K562 (cell line): ENCODE data around the gene TTC23L. TPM values are rescaled to one million over a fixed set of nuclear protein-coding genes. Genes with fewer than 3 reads are reported as not detected.

Source experiments
- ARID2 ChIP-seq: fragments of 450-650 bp; IDR thresholded peaks from 2 replicates; pipeline ENCODE4 v1.6.1; 2017; ENCODE audit warnings: antibody characterized with exemption, mild to moderate bottlenecking
- CHD1 ChIP-seq: fragments of 200-600 bp; sonication (generic); IDR thresholded peaks from one replicate; pipeline ENCODE4 v1.6.1; 2012; ENCODE audit warnings: mild to moderate bottlenecking, moderate library complexity, low read length, inconsistent platforms
- CHD7 ChIP-seq: fragments of 200-600 bp; sonication (generic); IDR thresholded peaks from one replicate; pipeline ENCODE4 v1.6.1; 2012; ENCODE audit warnings: mild to moderate bottlenecking, low read depth, low read length, inconsistent platforms
- DACH1 ChIP-seq: fragments of 450-650 bp; IDR thresholded peaks from 2 replicates; pipeline ENCODE4 v1.6.1; 2018; ENCODE audit not compliant: partially characterized antibody
- GATAD2B ChIP-seq: fragments of 450-650 bp; IDR thresholded peaks from 2 replicates; pipeline ENCODE4 v1.6.1; 2017; ENCODE audit warnings: mild to moderate bottlenecking, borderline replicate concordance
- KLF13 ChIP-seq: fragments of 450-650 bp; IDR thresholded peaks from 2 replicates; pipeline ENCODE4 v1.6.1; 2016; ENCODE audit warnings: missing genetic modification characterization, low read depth, mild to moderate bottlenecking, missing compliant biosample characterization, moderate library complexity, borderline replicate concordance
- PML ChIP-seq: IDR thresholded peaks from 2 replicates; pipeline ENCODE4 v1.6.1; 2012; ENCODE audit warnings: low read length, inconsistent platforms
- SPI1 ChIP-seq: IDR thresholded peaks from 2 replicates; pipeline ENCODE4 v1.6.1; 2011; ENCODE audit warnings: low read depth, low read length, control low read depth, borderline replicate concordance
- STAG1 ChIP-seq: sonication (generic); formaldehyde crosslinking; IDR thresholded peaks from 2 replicates; pipeline ENCODE4 v1.5.0; 2020; ENCODE audit warnings: missing genetic modification reagents, borderline replicate concordance
- TAF7 ChIP-seq: fragments of 450-650 bp; IDR thresholded peaks from 2 replicates; pipeline ENCODE4 v1.6.1; 2016; ENCODE audit warnings: missing genetic modification characterization, missing compliant biosample characterization
- THRA ChIP-seq: fragments of 450-650 bp; IDR thresholded peaks from 2 replicates; pipeline ENCODE4 v1.6.1; 2017; ENCODE audit warnings: mild to moderate bottlenecking, moderate library complexity
- TSC22D4 ChIP-seq: fragments of 450-650 bp; IDR thresholded peaks from 2 replicates; pipeline ENCODE4 v1.6.1; 2016; ENCODE audit warnings: missing genetic modification characterization, missing biosample characterization, control low read depth
- ZBTB43 ChIP-seq: sonication (generic); formaldehyde crosslinking; IDR thresholded peaks from 2 replicates; pipeline ENCODE4 v1.8.0; 2023; ENCODE audit warnings: mild to moderate bottlenecking, missing genetic modification reagents
- ZFP36 ChIP-seq: fragments of 150-350 bp; IDR thresholded peaks from 2 replicates; pipeline ENCODE4 v1.6.1; 2018; ENCODE audit warnings: low read length, low read depth; ENCODE audit not compliant: partially characterized antibody
- ZNF347 ChIP-seq: fragments of 450-650 bp; formaldehyde crosslinking; IDR thresholded peaks from 2 replicates; pipeline ENCODE4 v1.4.0; 2020; ENCODE audit warnings: low read depth, mild to moderate bottlenecking, moderate library complexity
- ZNF408 ChIP-seq: fragments of 250-450 bp; sonication (Bioruptor Pico); IDR thresholded peaks from 2 replicates; pipeline ENCODE4 v1.4.0; 2020; ENCODE audit warnings: low read depth, mild to moderate bottlenecking, moderate library complexity
- ZNF431 ChIP-seq: sonication (generic); formaldehyde crosslinking; IDR thresholded peaks from 2 replicates; pipeline ENCODE4 v1.8.0; 2022; ENCODE audit warnings: mild to moderate bottlenecking, missing genetic modification reagents
- polyA plus RNA-seq, 8 experiments: library from polyadenylated mRNA; depleted of rRNA in 4 of 8; stranded (reverse) in 5 of 8; unstranded in 3 of 8; fragments of >200 nt; fragmentation: Nextera tagmentation in 2 of 8; fragmentation: Illumina TruSeq in 1 of 8; extraction: Ambion mirVana in 2 of 8; extraction: Trizol in 1 of 8; gene quantifications; 2 replicates each; pipeline versions ENCODE4 v1.2.1 to v1.2.3, GENCODE V29; 2011 to 2014; ENCODE audit warnings: inconsistent platforms in 1 of 8, missing spikeins in 1 of 8
- total RNA-seq, 7 experiments: library from RNA; depleted of rRNA in 6 of 7; stranded (reverse); fragments of >200 nt in 6 of 7; fragmentation: Illumina TruSeq in 2 of 7; extraction: Trizol in 2 of 7; gene quantifications; 2 replicates each; pipeline versions ENCODE4 v1.2.1 to v1.2.3, GENCODE V29; 2011 to 2021; ENCODE audit warnings: low replicate concordance in 1 of 7

TTC23L gene
- total and polyA plus RNA-seq, 9 of the 15 experiments (the other 6 are each of a cell fraction or from before 2014, with no cell fraction given) = 0.03 to 0.32 (median 0.14) TPM; not detected in 2

GRCh38 chr5:34915856-34916192 lies 76.9 kb downstream of the TTC23L start (continued):
- TF ChIP-seq ZBTB43 (CRISPR knock-in tag) (0 out of 2 replicates have a peak, but pooled peaks have one; percentile 7), CHD1 (peak; percentile 77), ZNF408 (CRISPR knock-in tag) (no peak), STAG1 (CRISPR knock-in tag) (no peak), DACH1 (no peak), ARID2 (no peak), TSC22D4 (tag) (no peak), THRA (no peak), GATAD2B (no peak), TAF7 (0 out of 2 replicates have a peak, but pooled peaks have one; percentile 1), PML (no peak), ZNF347 (CRISPR knock-in tag) (no peak), KLF13 (tag) (no peak), ZFP36 (peak; percentile 4), SPI1 (no peak), ZNF431 (CRISPR knock-in tag) (no peak), CHD7 (no peak)
